ENCODE measurements around the gene ANKS1B. TPM values are rescaled to one million over a fixed set of nuclear protein-coding genes. Genes with fewer than 3 reads are reported as not detected.

ANKS1B gene
- total RNA-seq, 1 experiment from 2014 or later = 0.54 TPM

DNA sequence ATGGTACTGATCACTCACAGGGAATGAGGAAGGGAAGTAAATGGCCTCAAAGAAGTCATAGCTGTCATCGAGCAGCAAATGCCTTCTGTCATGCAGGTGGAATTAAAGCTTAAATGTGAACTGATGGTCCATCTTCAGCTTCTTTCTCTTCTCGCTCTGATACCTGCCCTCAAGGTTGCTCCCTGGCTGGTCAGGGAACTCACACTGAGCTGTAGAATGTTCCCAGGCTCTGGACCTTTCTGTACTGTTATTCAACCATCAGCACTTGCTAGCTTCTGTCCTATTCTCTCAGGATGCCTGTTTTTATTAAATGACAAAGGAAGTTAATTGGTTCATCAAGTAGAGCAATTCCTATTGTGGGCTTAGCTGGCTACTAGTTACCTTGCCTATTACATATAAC is 875.8 kb downstream of the ANKS1B start:
- Histone ChIP-seq H2AFZ (ENCODE audit: low read depth, low read length, poor library complexity, severe bottlenecking) (no peak overlapping the region), H4K20me1 (ENCODE audit: insufficient read depth) (no peaks in the 10 kb centered on the region), H3K9ac (ENCODE audit: low read length) (no peak overlapping the region), H3K9me3 (ENCODE audit: control insufficient read depth in 1 of 2, insufficient read depth in 1 of 2, low read depth in 1 of 2, low read length in 2 of 2) (no peaks in the 10 kb centered on the region), H3K4me3 (replicated peaks in 1 of 2; ENCODE audit: low read depth in 1 of 2, low read length in 2 of 2) (no peak overlapping the region), H3K4me2 (ENCODE audit: low read length) (no peak overlapping the region), H3K79me2 (ENCODE audit: insufficient read depth, low read length) (no peaks in the 10 kb centered on the region), H3K36me3 (ENCODE audit: control insufficient read depth in 1 of 2, insufficient read depth in 2 of 2, low read length in 2 of 2) (no peaks in the 10 kb centered on the region), H3K4me1 (ENCODE audit: control insufficient read depth in 1 of 2, insufficient read depth in 2 of 2, low read length in 2 of 2) (no peaks in the 10 kb centered on the region), H3K9me2 (ENCODE audit: insufficient read depth) (no peaks in the 10 kb centered on the region), H3K27me3 (ENCODE audit: insufficient read depth, low read length) (peaks cover 28% of the 10 kb centered on the region), H3K27ac (ENCODE audit: low read depth, low read length) (no peak overlapping the region)
- intact Hi-C loops (cut with micrococcal nuclease) = no loop called here
- DNase-seq (ENCODE audit: low read depth, low spot score) (no peak), ATAC-seq (no peak)
- CTCF ChIA-PET = no interaction called here
- TF ChIP-seq SIN3A (IDR thresholded peaks at IDR 0.05; ENCODE audit: low read depth) (no peak), RAD21 (IDR thresholded peaks at IDR 0.05; ENCODE audit: low read depth) (no peak), REST (IDR thresholded peaks at IDR 0.05; ENCODE audit: low read depth) (no peak), YY1 (IDR thresholded peaks at IDR 0.05; ENCODE audit: extremely low read depth, insufficient replicate concordance, low read depth, low read length) (no peak)
- POLR2A ChIA-PET = no interaction called here
- RAD21 ChIA-PET (ENCODE audit: low non-redundant PET in 1 of 2, low total read pairs in 2 of 2, uncharacterized antibody in 2 of 2, unreplicated experiment in 2 of 2) = no interaction called here
- no TSS peak for BruUV-seq (replicated peaks)

DNA sequence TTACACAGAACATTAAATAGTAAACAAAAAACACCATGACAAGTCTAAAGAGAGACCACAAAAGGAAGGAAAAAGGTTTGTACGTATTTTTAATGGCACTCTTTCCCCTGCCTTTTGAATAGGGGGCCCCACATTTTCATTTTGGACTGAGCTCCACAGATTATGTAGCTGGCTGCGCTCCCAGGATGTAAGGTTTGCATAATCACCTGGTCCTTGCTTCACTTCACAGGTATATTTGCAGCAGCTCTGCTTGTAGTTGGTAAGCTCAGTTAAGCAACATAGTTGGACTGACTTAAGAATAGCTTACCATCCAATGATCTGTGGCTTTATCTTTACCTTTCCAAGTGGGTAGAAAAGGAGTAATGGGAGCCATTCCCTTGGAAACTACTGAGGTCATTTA is 885.0 kb downstream of the ANKS1B start:
- Histone ChIP-seq H3K9ac (ENCODE audit: low read length) (no peak overlapping the region), H2AFZ (ENCODE audit: low read depth, low read length, poor library complexity, severe bottlenecking) (no peak overlapping the region), H3K4me2 (ENCODE audit: low read length) (no peak overlapping the region), H3K9me2 (ENCODE audit: insufficient read depth) (no peaks in the 10 kb centered on the region), H3K79me2 (ENCODE audit: insufficient read depth, low read length) (no peaks in the 10 kb centered on the region), H3K4me3 (replicated peaks in 1 of 2; ENCODE audit: low read depth in 1 of 2, low read length in 2 of 2) (no peak overlapping the region), H4K20me1 (ENCODE audit: insufficient read depth) (no peaks in the 10 kb centered on the region), H3K4me1 (ENCODE audit: control insufficient read depth in 1 of 2, insufficient read depth in 2 of 2, low read length in 2 of 2) (no peaks in the 10 kb centered on the region), H3K36me3 (ENCODE audit: control insufficient read depth in 1 of 2, insufficient read depth in 2 of 2, low read length in 2 of 2) (no peaks in the 10 kb centered on the region), H3K27ac (ENCODE audit: low read depth, low read length) (no peak overlapping the region), H3K9me3 (ENCODE audit: control insufficient read depth in 1 of 2, insufficient read depth in 1 of 2, low read depth in 1 of 2, low read length in 2 of 2) (no peaks in the 10 kb centered on the region), H3K27me3 (ENCODE audit: insufficient read depth, low read length) (peaks cover 10% of the 10 kb centered on the region)
- ATAC-seq (no peak), DNase-seq (ENCODE audit: low read depth, low spot score) (no peak)
- CTCF ChIA-PET = no interaction called here
- no TSS peak for BruUV-seq (replicated peaks)
- intact Hi-C loops (cut with micrococcal nuclease) = no loop called here
- POLR2A ChIA-PET = no interaction called here
- RAD21 ChIA-PET (ENCODE audit: low non-redundant PET in 1 of 2, low total read pairs in 2 of 2, uncharacterized antibody in 2 of 2, unreplicated experiment in 2 of 2) = no interaction called here
- TF ChIP-seq POLR2AphosphoS5 (IDR thresholded peaks at IDR 0.05; ENCODE audit: low read depth, low read length) (no peak), MAX (IDR thresholded peaks at IDR 0.05) (no peak), CEBPB (IDR thresholded peaks at IDR 0.05; ENCODE audit: low read depth) (no peak), FOSL1 (IDR thresholded peaks at IDR 0.05; ENCODE audit: low read depth) (no peak)

Measured in HCT116 (cell line).